SK-N-SH treated with all-trans-retinoic acid at 6 μM for 48 hours (cell line): ENCODE data around the gene KDSR.

Experiments used
- ATAC-seq: fragments of 200-7000 bp; cut with Tn5 transposase; 3 replicates; pipeline ENCODE4 v1.9.1; 2020; ENCODE audit warnings: mild to moderate bottlenecking, moderate library complexity
- BACH2 ChIP-seq: fragments of 250-450 bp; sonication (Bioruptor Pico); IDR thresholded peaks from 2 replicates; pipeline ENCODE4 v1.9.0; 2021; ENCODE audit warnings: mild to moderate bottlenecking, borderline replicate concordance
- CREB5 ChIP-seq: fragments of 250-450 bp; sonication (Bioruptor Pico); IDR thresholded peaks from 2 replicates; pipeline ENCODE4 v1.5.1; 2020; ENCODE audit warnings: low read depth, mild to moderate bottlenecking, moderate library complexity
- CSDC2 ChIP-seq: fragments of 250-450 bp; sonication (Bioruptor Pico); IDR thresholded peaks from 2 replicates; pipeline ENCODE4 v1.5.0; 2020; ENCODE audit warnings: mild to moderate bottlenecking, moderate library complexity
- CSRNP3 ChIP-seq: fragments of 250-450 bp; sonication (Bioruptor Pico); IDR thresholded peaks from 2 replicates; pipeline ENCODE4 v1.5.1; 2021; ENCODE audit warnings: mild to moderate bottlenecking, moderate library complexity
- ESRRG ChIP-seq: fragments of 250-450 bp; sonication (Bioruptor Pico); IDR thresholded peaks from 2 replicates; pipeline ENCODE4 v1.6.1; 2021; ENCODE audit warnings: mild to moderate bottlenecking
- GLIS3 ChIP-seq: fragments of 250-450 bp; sonication (Bioruptor Pico); IDR thresholded peaks from 2 replicates; pipeline ENCODE4 v1.5.0; 2020; ENCODE audit warnings: mild to moderate bottlenecking, moderate library complexity
- ISL1 ChIP-seq: fragments of 250-450 bp; sonication (Bioruptor Pico); IDR thresholded peaks from 2 replicates; pipeline ENCODE4 v2.1.2; 2022; ENCODE audit warnings: mild to moderate bottlenecking, moderate library complexity
- PPARA ChIP-seq: fragments of 250-450 bp; sonication (Bioruptor Pico); IDR thresholded peaks from 2 replicates; pipeline ENCODE4 v1.5.0; 2020; ENCODE audit warnings: mild to moderate bottlenecking, borderline replicate concordance
- RARB ChIP-seq: fragments of 250-450 bp; sonication (Bioruptor Pico); IDR thresholded peaks from 2 replicates; pipeline ENCODE4 v1.8.0; 2021; ENCODE audit warnings: mild to moderate bottlenecking, moderate library complexity
- SNAI2 ChIP-seq: fragments of 250-450 bp; sonication (Bioruptor Pico); IDR thresholded peaks from 2 replicates; pipeline ENCODE4 v1.5.0; 2020; ENCODE audit warnings: mild to moderate bottlenecking, moderate library complexity
- TCF4 ChIP-seq: fragments of 250-450 bp; sonication (Bioruptor Pico); IDR thresholded peaks from 2 replicates; pipeline ENCODE4 v1.8.0; 2021; ENCODE audit warnings: mild to moderate bottlenecking, moderate library complexity, borderline replicate concordance
- TSHZ2 ChIP-seq: fragments of 250-450 bp; sonication (Bioruptor Pico); IDR thresholded peaks from 2 replicates; pipeline ENCODE4 v1.5.0; 2020; ENCODE audit warnings: mild to moderate bottlenecking, moderate library complexity
- ZC3H10 ChIP-seq: fragments of 250-450 bp; sonication (Bioruptor Pico); IDR thresholded peaks from 2 replicates; pipeline ENCODE4 v1.5.1; 2021; ENCODE audit warnings: mild to moderate bottlenecking, moderate library complexity
- ZFP3 ChIP-seq: fragments of 250-450 bp; sonication (Bioruptor Pico); IDR thresholded peaks from 2 replicates; pipeline ENCODE4 v1.5.0; 2020; ENCODE audit warnings: mild to moderate bottlenecking, moderate library complexity
- ZNF565 ChIP-seq: fragments of 450-650 bp; formaldehyde crosslinking; conservative IDR thresholded peaks from 2 replicates; pipeline ENCODE4 v1.5.0; 2020; ENCODE audit warnings: low read depth, mild to moderate bottlenecking, moderate library complexity
- ZNF70 ChIP-seq: fragments of 450-650 bp; formaldehyde crosslinking; IDR thresholded peaks from 2 replicates; pipeline ENCODE4 v1.5.0; 2020; ENCODE audit warnings: mild to moderate bottlenecking, moderate library complexity
- ZNF8 ChIP-seq: fragments of 450-650 bp; formaldehyde crosslinking; IDR thresholded peaks from 2 replicates; pipeline ENCODE4 v1.5.0; 2020; ENCODE audit warnings: mild to moderate bottlenecking, moderate library complexity
- TF ChIP-seq, protein P1 (sequence below): fragments of 250-450 bp; sonication (Bioruptor Pico); IDR thresholded peaks from 2 replicates; pipeline ENCODE4 v1.8.0; 2021; ENCODE audit warnings: low read depth, mild to moderate bottlenecking, moderate library complexity, borderline replicate concordance
- TF ChIP-seq, protein P2 (sequence below): fragments of 250-450 bp; sonication (Bioruptor Pico); IDR thresholded peaks from 2 replicates; pipeline ENCODE4 v1.8.0; 2020; ENCODE audit warnings: mild to moderate bottlenecking, moderate library complexity, borderline replicate concordance

Gene KDSR

DNA sequence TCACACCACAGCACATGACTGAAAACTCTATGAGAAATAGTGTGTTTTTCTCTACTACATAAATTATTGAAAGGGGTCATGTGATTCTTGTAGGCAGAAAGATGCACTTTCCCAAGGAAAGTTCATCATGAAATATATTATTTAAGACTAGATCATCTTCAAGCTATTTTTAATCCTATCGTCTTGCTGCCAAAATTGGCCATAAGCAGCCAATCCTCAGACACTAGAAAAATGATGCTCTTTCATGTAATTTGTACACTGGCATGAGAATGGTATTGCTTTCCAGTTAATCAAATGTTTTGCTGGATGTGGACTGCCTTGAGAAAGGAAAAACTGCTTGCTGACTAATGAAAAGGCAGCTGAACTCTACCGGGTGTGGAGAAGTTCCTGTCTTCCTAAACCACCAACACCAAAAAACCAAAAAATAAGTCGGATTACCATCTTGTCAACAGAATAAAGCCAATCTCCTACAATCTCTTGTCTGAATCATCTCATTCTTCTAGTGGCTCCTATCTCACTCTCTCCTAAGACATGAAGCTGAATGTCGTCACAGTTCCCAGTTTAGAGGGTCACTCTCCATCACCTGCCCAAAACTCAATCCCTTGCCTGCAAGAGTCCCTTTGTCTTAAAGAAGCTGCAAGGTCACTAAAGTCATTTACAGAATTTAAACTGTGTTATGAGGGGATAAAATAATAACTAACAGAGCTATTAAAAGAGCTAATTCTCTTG lies 52.8 kb downstream of the KDSR start:
- no peak for TF ChIP-seq ZNF8
- TF ChIP-seq, protein P1, sequence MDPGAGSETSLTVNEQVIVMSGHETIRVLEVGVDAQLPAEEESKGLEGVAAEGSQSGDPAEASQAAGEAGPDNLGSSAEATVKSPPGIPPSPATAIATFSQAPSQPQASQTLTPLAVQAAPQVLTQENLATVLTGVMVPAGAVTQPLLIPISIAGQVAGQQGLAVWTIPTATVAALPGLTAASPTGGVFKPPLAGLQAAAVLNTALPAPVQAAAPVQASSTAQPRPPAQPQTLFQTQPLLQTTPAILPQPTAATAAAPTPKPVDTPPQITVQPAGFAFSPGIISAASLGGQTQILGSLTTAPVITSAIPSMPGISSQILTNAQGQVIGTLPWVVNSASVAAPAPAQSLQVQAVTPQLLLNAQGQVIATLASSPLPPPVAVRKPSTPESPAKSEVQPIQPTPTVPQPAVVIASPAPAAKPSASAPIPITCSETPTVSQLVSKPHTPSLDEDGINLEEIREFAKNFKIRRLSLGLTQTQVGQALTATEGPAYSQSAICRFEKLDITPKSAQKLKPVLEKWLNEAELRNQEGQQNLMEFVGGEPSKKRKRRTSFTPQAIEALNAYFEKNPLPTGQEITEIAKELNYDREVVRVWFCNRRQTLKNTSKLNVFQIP = no peak
- TF ChIP-seq ZNF70 (CRISPR knock-in tag) = no peak
- no peak for TF ChIP-seq PPARA
- no peak for TF ChIP-seq ZNF565 (CRISPR knock-in tag)
- no peak for TF ChIP-seq GLIS3
- no peak for TF ChIP-seq ZC3H10 (CRISPR knock-in tag)
- no peak for TF ChIP-seq RARB (CRISPR knock-in tag)
- TF ChIP-seq, all 23 proteins: peak for 0
- ATAC-seq = no peak

DNA sequence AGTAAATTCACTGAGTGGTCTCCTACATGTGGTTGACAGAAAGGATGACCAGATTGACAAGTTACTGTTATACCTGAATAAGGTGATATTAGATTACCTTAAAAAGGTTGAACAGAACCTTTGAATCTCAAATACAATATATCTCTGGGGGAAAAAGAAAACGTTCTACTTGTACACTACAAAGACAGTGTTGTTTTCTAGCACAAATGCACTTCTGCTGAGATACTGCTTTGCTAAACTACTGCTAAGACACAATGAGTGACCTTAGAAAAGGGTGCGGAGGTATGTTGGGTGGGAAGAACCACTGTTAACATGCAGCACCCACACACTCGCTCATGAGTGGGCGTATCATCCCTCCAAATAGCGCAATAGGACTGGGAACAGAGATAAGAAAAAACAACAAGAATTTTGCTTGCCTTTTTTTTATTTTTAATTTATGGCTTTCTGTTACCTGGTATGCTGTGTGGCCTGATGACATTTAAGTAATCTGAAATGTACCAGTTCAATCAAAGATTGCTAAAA lies 53.5 kb downstream of the KDSR start:
- no peak for ATAC-seq
- no peak for TF ChIP-seq CREB5 (CRISPR knock-in tag)
- no peak for TF ChIP-seq ZC3H10 (CRISPR knock-in tag)
- TF ChIP-seq, protein P1 = no peak
- no peak for TF ChIP-seq ZNF8
- TF ChIP-seq PPARA = no peak
- no peak for TF ChIP-seq ZNF565 (CRISPR knock-in tag)
- TF ChIP-seq CSRNP3 (CRISPR knock-in tag) = no peak
- TF ChIP-seq ESRRG (CRISPR knock-in tag) = no peak
- TF ChIP-seq, protein P2, sequence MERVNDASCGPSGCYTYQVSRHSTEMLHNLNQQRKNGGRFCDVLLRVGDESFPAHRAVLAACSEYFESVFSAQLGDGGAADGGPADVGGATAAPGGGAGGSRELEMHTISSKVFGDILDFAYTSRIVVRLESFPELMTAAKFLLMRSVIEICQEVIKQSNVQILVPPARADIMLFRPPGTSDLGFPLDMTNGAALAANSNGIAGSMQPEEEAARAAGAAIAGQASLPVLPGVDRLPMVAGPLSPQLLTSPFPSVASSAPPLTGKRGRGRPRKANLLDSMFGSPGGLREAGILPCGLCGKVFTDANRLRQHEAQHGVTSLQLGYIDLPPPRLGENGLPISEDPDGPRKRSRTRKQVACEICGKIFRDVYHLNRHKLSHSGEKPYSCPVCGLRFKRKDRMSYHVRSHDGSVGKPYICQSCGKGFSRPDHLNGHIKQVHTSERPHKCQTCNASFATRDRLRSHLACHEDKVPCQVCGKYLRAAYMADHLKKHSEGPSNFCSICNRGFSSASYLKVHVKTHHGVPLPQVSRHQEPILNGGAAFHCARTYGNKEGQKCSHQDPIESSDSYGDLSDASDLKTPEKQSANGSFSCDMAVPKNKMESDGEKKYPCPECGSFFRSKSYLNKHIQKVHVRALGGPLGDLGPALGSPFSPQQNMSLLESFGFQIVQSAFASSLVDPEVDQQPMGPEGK (CRISPR knock-in tag) = no peak
- TF ChIP-seq BACH2 (CRISPR knock-in tag) = no peak
- TF ChIP-seq TCF4 (CRISPR knock-in tag) = no peak
- no peak for TF ChIP-seq CSDC2 (CRISPR knock-in tag)
- no peak for TF ChIP-seq GLIS3
- no peak for TF ChIP-seq SNAI2 (CRISPR knock-in tag)
- TF ChIP-seq ZNF70 (CRISPR knock-in tag) = no peak
- no peak for TF ChIP-seq RARB (CRISPR knock-in tag)
- no peak for TF ChIP-seq ZFP3 (CRISPR knock-in tag)
- TF ChIP-seq ISL1 (CRISPR knock-in tag) = no peak
- no peak for TF ChIP-seq TSHZ2 (CRISPR knock-in tag)
